Choroid plexus epithelial cell (primary cell): ENCODE results near the gene KDM5C.
A peak's percentile ranks its signal among the peaks of the same experiment; 100 is the strongest.

Experiments used
- DNase-seq: peaks from one replicate; pipeline ENCODE4 v3.0.0-alpha.2; 2010; ENCODE audit warnings: low read depth
- H3K4me3 ChIP-seq: 2 replicates; pipeline ENCODE4 v1.5.1; 2011; ENCODE audit warnings: low read depth, mild to moderate bottlenecking, control low read depth, low read length, moderate library complexity
- CTCF ChIP-seq: conservative IDR thresholded peaks from 2 replicates; pipeline ENCODE4 v1.5.1; 2011; ENCODE audit warnings: low read depth, mild to moderate bottlenecking, control low read depth, inconsistent platforms, low read length, moderate library complexity

Gene KDM5C

DNA sequence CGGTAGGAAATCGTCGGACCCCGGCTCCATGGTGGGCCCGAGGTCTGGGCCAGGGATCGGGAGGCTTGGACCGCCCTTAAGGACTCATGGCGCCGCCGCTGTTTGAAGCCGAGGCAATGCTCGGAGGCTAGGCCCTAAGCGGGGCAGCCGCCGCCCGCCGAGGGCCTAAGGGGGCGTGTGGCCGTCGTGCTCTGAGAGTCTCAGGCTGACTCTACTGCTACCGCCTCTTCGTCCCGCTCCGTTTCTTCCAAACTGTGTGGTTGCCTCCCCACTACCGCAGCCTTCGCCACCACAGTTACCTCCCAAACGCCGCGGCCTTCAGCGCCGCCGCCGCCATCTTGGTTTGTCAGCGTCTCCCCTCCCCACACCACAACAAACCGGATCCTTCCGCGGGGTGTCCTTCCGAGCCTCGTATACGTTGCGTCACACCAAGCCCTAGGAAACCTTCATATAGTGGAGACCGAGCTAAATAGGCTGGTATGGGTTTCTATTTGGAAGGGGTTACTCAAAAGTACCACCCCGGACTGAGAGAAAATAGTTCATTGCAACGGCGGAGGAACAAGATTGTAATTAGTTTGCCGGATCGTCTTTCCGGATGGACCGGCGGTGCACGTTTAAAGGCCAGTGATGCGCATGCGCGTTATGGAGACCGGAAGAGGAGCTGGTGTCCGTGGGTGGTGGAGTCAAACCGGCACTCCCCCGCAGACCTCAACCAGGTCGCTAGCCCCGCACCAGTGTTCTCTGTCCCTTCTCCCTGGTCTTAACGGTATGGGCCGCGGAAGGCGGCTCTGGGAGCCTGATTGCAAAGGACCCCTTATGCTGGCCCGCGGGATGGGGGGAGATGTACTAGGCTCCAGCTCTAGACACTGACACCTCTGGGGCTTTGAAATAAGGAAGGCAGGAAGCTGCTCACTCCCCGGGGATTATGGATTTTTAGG is at the start of gene KDM5C:
KDM5C (minus strand) TSS at position 348 of the 938 bp plus-strand sequence; CDS start at position 30, 318 bp downstream.
- peak; percentile 92 for DNase-seq
- peak within 1 kb of the TSS; percentile 76 for H3K4me3 ChIP-seq
- TF ChIP-seq CTCF: no peak

GRCh38 chrX:53272808-53273337 is 47.9 kb upstream of the KDM5C start:
- no peak overlapping the region for H3K4me3 ChIP-seq
- TF ChIP-seq CTCF: no peak
- no peak for DNase-seq

DNA sequence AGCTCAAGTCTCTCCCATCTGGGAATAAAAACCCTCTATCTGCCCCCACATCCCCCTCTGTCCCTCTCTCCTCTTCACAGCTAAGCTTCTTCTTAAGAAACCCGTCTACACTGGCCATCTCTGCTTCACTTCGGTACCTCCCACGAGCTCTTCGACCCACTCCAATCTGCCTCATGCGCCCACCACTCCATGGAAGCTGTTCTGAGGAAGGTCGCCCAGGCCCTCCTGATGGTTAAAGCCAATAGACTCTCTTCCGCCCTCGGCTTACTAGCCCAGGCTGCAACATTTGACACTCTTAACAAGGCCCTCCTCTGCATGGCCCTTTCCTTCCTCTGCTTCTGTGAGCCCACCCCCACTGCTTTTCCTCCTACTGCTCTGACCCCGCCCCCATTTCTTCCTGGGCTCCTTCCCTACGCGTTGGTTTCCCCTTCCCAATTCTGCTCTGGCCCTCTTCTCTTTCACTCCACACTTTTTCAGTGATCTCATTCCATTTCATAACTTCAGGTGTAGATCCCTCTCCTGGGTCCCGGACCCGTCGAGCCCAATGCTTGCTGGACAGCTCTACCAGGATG is 44.6 kb upstream of the KDM5C start:
- no peak overlapping the region for H3K4me3 ChIP-seq
- no peak for TF ChIP-seq CTCF
- no peak for DNase-seq

GRCh38 chrX:53268173-53268572 is 43.2 kb upstream of the KDM5C start:
- no peak for TF ChIP-seq CTCF
- no peak overlapping the region for H3K4me3 ChIP-seq
- DNase-seq: no peak

DNA sequence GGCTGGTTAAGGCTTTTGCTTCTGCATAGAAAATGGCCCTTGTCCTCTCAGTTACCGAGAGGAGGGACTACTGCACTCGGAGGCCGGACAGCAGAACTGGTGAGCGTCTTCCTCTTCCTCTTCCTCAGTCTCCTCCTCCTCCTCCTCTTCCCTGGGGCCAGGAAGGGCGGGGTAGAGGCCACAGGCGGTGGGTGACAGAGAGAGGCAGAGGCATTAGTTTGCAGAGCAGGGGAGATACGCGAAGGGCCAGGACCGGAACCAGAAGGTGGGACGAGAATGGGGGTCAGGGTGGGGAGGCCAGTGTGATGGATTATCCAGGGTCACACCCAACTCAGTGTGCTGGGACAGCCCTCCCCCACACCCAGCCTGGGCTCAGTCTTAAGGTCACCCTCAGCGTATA is 41.9 kb upstream of the KDM5C start:
- H3K4me3 ChIP-seq: no peak overlapping the region
- DNase-seq: no peak
- no peak for TF ChIP-seq CTCF

GRCh38 chrX:53265771-53266574 is 41.0 kb upstream of the KDM5C start:
- no peak for TF ChIP-seq CTCF
- H3K4me3 ChIP-seq: no peak overlapping the region
- peak; percentile 63 for DNase-seq
